T-helper 1 cell treated with Interleukin-12 subunit alpha and Interleukin-12 subunit beta and Interleukin-4 antibody, amounts not matched to agents 30 μg/mL and 1 μg/mL, for 36 hours (primary cell): ENCODE data around the gene ECSIT.

Experiments used
- H3K27ac Mint-ChIP-seq: one replicate; pipeline ENCODE4 v1.8.0; 2021; ENCODE audit warnings: mild to moderate bottlenecking, mixed read lengths
- H3K27me3 Mint-ChIP-seq: one replicate; pipeline ENCODE4 v1.8.0; 2021; ENCODE audit warnings: low read depth, mixed read lengths
- H3K36me3 Mint-ChIP-seq: one replicate; pipeline ENCODE4 v1.8.0; 2021; ENCODE audit warnings: low read depth, mixed read lengths
- H3K4me1 Mint-ChIP-seq: one replicate; pipeline ENCODE4 v1.8.0; 2021; ENCODE audit warnings: low read depth, mixed read lengths
- H3K4me3 Mint-ChIP-seq: one replicate; pipeline ENCODE4 v1.8.0; 2021; ENCODE audit warnings: mild to moderate bottlenecking, moderate library complexity, mixed read lengths
- H3K9me3 Mint-ChIP-seq: one replicate; pipeline ENCODE4 v1.8.0; 2021; ENCODE audit warnings: mixed read lengths

The ECSIT gene

GRCh38 chr19:11458236-11458900 is 70.6 kb downstream of the ECSIT start:
- H3K27me3 Mint-ChIP-seq, result no peaks in the 10 kb centered on the region
- peaks cover 2% of the 10 kb centered on the region for H3K4me1 Mint-ChIP-seq
- no peaks in the 10 kb centered on the region for H3K9me3 Mint-ChIP-seq
- no peak overlapping the region for H3K27ac Mint-ChIP-seq
- no peaks in the 10 kb centered on the region for H3K36me3 Mint-ChIP-seq
- no peak overlapping the region for H3K4me3 Mint-ChIP-seq

DNA sequence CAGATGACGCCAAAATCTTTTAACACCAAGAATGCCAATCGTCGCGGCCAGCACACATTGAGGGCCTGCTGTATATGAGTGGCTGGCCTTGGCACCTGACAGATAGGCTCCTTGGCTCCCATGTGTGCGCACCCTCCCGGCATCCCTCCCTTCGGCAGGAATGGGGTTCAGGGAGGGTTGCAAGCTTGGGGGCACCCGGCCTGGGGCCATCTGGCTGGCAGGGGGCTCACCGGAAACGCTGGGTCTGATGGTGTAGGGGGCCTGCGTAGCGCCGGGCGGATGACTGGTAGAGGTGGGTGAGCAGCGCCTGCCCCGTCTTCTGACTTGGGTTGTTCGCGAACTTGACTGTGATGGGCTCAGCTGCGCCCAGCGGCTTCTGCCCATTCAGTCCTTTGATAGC is 71.1 kb downstream of the ECSIT start:
- H3K4me3 Mint-ChIP-seq, result no peak overlapping the region
- H3K4me1 Mint-ChIP-seq, result no peaks in the 10 kb centered on the region
- no peak overlapping the region for H3K27ac Mint-ChIP-seq
- H3K9me3 Mint-ChIP-seq, result no peaks in the 10 kb centered on the region
- H3K27me3 Mint-ChIP-seq, result no peaks in the 10 kb centered on the region
- no peaks in the 10 kb centered on the region for H3K36me3 Mint-ChIP-seq

- no peak overlapping the region for H3K4me3 Mint-ChIP-seq
- H3K27ac Mint-ChIP-seq, result no peak overlapping the region
- no peaks in the 10 kb centered on the region for H3K4me1 Mint-ChIP-seq
- no peaks in the 10 kb centered on the region for H3K9me3 Mint-ChIP-seq
- H3K27me3 Mint-ChIP-seq, result no peaks in the 10 kb centered on the region
- no peaks in the 10 kb centered on the region for H3K36me3 Mint-ChIP-seq
Observed at GRCh38 chr19:11457115-11457514, 71.8 kb downstream of the ECSIT start.

DNA sequence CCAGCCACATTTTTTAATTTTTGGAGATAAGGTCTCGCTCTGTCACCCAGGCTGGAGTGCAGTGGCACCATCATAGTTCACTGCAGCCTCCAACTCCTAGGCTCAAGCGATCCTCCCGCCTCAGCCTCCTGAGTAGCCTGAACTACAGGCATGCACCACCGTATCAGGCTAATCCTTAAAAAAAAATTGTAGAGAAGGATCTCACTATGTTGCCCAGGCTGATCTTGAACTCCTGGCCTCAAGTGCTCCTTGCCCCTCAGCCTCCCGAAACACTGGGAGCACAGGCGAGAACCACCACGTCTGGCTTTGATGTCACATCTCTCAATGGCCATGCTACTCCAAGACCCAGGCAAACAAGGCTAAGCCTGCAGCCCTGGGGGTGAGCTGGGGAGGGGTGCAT is 72.3 kb downstream of the ECSIT start:
- Mint-ChIP-seq H3K4me3 (no peak overlapping the region), H3K4me1 (no peaks in the 10 kb centered on the region), H3K27ac (no peak overlapping the region), H3K9me3 (no peaks in the 10 kb centered on the region), H3K36me3 (no peaks in the 10 kb centered on the region), H3K27me3 (no peaks in the 10 kb centered on the region)
